GM23248 (cell line): ENCODE results near the gene KCNIP3.

Experiments
- EZH2 ChIP-seq: fragments of 200-600 bp; sonication (generic); IDR thresholded peaks from 2 replicates; pipeline ENCODE4 v1.6.1; 2018; ENCODE audit warnings: antibody characterized with exemption, mild to moderate bottlenecking; ENCODE audit not compliant: insufficient read depth, poor library complexity, severe bottlenecking
- EZH2phosphoT487 ChIP-seq: fragments of 200-600 bp; sonication (generic); IDR thresholded peaks from 2 replicates; pipeline ENCODE4 v1.6.1; 2018; ENCODE audit warnings: antibody characterized with exemption, moderate library complexity, mild to moderate bottlenecking, low read depth; ENCODE audit not compliant: insufficient read depth

- TF ChIP-seq EZH2phosphoT487 (no peak), EZH2 (no peak)
Observed at GRCh38 chr2:95385570-95385984, 88.4 kb downstream of the KCNIP3 start.
